ENCODE measurements around the gene ALKBH4.

Gene ALKBH4

GRCh38 chr7:102439963-102440795 lies 24.5 kb downstream of the ALKBH4 start:
- DNase-seq: no peak
- in situ Hi-C loops (cut with MboI; ENCODE audit: low pct_unique_long_range_greater_than_20kb, low sequenced_read_pairs): no loop called here

GRCh38 chr7:102436118-102436517 lies 28.5 kb downstream of the ALKBH4 start:
- DNase-seq: no peak
- in situ Hi-C loops (cut with MboI; ENCODE audit: low pct_unique_long_range_greater_than_20kb, low sequenced_read_pairs): no loop called here

GRCh38 chr7:102434039-102434486 lies 30.6 kb downstream of the ALKBH4 start:
- DNase-seq: no peak
- in situ Hi-C loops (cut with MboI; ENCODE audit: low pct_unique_long_range_greater_than_20kb, low sequenced_read_pairs): no loop called here

DNA sequence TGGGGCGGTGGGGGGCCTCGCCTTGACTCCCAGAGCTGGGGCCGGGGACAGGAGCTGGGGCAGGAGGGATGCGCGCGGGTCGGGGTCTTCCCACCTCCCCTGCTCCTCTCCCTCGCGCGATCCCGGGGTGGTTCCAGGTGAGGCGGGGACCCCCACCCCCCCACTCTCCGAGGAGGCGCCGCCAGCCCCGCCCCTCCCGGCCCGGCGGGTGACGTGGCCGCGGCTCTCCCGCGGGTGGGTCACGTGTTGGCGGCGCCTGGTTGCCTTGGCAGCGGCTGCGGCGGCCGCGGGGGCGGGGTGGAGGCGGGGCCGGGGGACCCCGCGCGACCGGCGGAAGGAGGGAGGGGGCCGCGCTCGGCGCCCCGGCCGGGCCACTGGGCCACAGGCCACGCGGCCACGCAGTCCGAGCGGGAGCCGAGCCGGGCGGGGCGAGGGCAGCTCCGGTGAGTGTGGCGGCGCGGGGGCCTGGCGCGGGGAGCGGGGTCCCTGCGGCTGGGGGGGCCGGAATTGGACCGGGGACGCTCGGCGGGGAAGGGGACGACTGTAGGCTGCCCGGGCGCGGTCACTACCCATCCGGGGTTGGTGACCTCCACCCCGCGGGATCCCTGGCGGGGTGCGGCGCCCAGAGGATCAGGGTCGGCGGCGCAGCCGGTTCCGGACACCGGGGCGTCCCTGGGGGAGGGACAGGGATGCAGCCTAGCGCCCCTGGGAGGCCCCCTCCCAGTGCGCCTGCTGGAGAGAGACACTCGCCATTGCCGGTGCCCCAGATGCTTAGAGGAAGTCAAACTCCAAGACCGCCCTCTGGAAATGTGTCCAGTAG lies 31.2 kb downstream of the ALKBH4 start, which contains the start of gene ORAI2:
TSS of gene ORAI2 (plus strand) at position 357 of the 820 bp plus-strand sequence. CDS start 5,382 bp downstream, outside the sequence.
- in situ Hi-C loops (cut with MboI; ENCODE audit: low pct_unique_long_range_greater_than_20kb, low sequenced_read_pairs): no loop called here
- DNase-seq: peak; percentile 51

GRCh38 chr7:102432442-102433218 lies 32.0 kb downstream of the ALKBH4 start:
- DNase-seq: no peak
- in situ Hi-C loops (cut with MboI; ENCODE audit: low pct_unique_long_range_greater_than_20kb, low sequenced_read_pairs): no loop called here

DNA sequence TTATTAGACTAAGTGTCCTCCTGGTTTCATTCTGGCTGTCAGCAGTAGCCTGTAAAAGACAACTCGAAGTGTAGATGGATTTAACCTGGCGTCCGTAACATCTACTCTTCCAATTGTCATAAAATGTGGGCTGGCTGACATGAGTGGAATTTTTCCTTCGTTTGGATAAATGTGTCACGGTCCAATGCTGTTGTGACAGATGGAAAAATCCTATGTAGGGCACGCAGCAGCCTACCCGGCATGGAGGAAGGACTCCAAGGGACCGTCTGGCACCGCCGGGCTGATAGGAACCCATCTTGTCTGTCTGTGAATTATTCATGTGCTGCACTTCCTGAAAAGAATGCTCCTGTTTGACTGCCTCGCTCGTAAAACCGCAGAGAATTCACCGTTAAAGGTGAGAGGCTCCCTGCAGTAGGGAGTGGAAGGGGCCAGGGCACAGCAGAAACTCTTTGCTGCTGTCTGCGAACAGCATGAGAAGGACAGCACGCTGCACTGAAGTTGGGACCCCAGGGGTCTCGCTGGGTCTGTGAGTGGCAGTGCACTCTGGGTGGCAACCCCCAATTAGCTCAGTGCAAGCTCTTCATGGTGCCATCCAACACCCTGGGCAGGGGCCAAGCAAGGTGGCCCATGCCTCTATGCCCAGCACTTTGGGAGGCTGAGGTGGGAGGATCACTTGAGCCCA lies 32.9 kb downstream of the ALKBH4 start:
- in situ Hi-C loops (cut with MboI; ENCODE audit: low pct_unique_long_range_greater_than_20kb, low sequenced_read_pairs): no loop called here
- peak; percentile 72 for DNase-seq

DNA sequence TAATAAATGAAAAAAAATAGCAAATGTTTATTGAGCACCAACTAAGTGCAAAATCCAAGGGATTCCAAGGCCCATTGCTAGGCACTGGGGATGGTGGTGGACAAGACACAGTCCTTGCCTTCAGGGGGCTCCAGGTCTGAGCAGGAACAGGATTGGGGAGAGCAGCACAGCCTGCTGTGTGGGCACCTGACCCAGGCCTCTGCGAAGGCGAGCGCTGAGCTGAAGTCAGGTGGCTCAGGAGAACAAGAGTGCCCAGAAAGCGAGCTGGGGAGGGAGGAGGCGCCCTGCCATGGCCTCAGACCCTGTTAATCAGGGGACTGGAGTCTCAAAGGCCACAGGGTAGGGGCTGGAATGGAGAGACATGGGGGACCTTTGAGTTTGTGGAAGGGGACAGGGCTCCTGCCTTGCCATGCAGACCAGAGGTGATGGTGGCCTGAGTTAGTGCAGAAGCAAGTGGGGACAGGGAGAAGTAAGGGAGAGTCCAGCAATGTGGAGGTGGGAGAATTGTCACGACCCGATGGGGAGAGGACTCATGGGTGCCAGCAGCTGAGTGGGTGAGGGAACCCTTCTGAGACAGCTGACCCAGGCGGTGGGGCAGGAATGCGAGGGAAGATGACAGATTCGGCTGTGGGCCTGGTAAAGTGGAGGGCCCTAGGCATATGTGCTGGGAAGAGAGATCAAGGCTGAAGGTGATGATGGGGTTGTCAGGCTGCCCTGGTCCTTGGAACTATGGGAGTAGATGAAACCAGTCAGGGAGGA lies 35.3 kb downstream of the ALKBH4 start:
- DNase-seq: no peak
- in situ Hi-C loops (cut with MboI; ENCODE audit: low pct_unique_long_range_greater_than_20kb, low sequenced_read_pairs): no loop called here

GRCh38 chr7:102427019-102427405 lies 37.7 kb downstream of the ALKBH4 start:
- no peak for DNase-seq
- in situ Hi-C loops (cut with MboI; ENCODE audit: low pct_unique_long_range_greater_than_20kb, low sequenced_read_pairs): no loop called here

DNA sequence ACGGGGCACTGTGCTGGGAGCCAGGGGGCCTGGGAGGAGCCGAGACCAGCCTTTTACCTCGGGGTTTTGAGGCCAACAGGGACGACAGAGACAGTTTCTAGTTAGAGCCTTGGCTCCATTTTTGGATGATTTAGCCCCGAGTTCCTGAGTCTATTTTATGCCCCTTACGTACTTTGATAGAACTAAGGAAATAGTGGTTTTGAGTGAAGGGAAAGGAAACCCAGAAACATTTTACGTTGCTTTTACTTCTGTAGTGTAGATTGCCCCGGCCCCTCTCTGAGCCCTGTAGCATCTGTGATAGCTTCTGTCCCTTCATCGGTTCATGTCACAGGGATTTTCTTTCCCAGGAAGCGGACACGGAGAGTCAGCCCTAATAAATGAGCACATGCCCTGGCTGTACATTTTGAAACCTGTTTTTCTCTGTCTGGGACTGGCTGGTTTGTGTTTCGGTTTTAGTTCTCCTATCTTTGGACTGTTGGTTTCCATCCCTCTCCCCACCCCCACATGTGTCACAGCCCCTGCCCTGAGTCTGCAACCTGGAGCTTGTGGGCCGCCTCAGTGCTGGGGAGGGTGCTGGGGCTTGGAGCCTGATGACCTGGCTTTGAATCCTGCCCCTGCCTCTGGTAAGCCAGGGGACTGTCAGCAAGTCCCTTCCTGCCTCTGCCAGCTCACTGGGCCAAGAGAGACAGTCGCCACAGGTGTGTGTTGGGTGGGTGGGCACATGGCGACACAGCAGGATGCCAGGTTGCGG lies 38.2 kb downstream of the ALKBH4 start:
- in situ Hi-C loops (cut with MboI; ENCODE audit: low pct_unique_long_range_greater_than_20kb, low sequenced_read_pairs): no loop called here
- DNase-seq: peak; percentile 28

DNA sequence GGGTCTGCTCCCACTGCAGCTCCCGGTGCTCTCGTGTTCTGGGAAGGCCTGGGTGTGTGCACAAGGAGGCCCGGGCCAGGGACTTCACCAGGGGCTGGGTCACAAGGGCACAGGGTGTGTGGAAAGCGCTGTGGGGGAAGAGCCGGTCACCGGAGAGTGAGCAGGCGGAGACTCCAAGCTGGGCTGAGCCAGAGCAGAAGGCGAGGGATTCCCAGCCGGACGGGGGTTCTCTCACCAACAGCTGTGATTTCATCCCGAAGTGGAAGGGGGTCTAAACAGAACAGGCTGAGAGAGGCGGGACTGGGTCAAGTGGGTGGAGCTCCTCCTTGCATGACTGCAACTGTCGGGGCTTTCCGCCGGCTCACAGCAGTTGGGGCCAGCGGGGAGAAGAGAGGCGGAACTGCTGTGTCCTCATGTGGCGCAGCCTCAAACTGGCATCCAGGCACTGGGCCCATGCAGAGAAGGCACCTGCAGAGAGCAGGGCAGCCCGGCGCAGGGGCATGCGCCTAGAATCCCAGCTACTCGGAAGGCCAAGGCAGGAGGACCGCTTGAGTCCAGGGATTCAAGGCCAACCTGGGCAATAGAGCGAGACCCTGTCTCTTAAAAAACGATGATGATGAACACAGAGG lies 38.9 kb downstream of the ALKBH4 start:
- DNase-seq: peak; percentile 45
- in situ Hi-C loops (cut with MboI; ENCODE audit: low pct_unique_long_range_greater_than_20kb, low sequenced_read_pairs): no loop called here

- in situ Hi-C loops (cut with MboI; ENCODE audit: low pct_unique_long_range_greater_than_20kb, low sequenced_read_pairs): no loop called here
- no peak for DNase-seq
Measured at GRCh38 chr7:102424787-102425218, 39.9 kb downstream of the ALKBH4 start.

- DNase-seq: no peak
Measured at GRCh38 chr7:102424129-102424551, 40.5 kb downstream of the ALKBH4 start.

DNA sequence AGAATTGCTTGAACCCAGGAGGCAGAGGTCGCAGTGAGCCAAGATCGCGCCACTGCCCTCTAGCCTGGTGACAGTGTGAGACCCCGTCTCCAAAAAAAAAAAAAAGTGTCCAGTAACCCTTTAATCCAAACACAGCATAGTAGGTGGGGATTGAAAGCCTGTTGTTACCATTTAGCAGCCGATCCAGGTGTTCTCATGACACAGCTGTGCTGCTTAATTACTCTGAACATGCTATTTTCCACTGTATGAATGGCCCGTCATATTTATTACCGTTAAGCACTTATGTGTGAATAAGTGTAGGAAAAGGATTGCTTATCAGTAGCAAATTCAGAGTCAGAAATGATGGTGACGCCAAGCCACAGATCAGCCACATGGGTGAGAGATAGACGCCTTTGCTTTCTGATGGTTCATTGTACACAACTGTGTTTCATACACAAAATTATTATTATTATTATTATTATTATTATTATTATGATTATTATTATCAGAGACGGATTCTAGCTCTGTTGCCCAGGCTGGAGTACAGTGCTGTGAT lies 42.9 kb downstream of the ALKBH4 start:
- in situ Hi-C loops (cut with MboI; ENCODE audit: low pct_unique_long_range_greater_than_20kb, low sequenced_read_pairs): no loop called here

More at GRCh38 chr7:102424129-102424551, 40.5 kb downstream of the ALKBH4 start:
- in situ Hi-C loops (cut with MboI; ENCODE audit: low pct_unique_long_range_greater_than_20kb, low sequenced_read_pairs): no loop called here

DNA sequence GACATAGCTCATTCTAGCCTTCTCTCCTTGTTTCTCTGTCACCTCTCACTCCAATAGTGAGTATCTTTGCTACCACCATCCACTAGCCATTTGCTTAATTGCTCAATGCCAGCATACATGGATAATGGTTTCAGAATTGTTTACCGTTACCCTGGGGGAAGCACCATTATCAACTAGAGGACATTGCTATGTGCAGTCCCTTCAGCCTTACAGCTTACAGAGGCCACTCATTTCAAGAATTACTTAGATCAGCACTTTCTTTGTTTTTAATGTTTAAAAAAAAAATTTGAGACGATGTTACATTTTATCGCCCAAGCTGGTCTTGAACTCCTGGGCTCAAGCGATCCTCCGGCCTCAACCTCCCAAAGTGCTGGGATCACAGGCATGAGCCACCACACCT lies 46.1 kb downstream of the ALKBH4 start:
- no peak for DNase-seq
- in situ Hi-C loops (cut with MboI; ENCODE audit: low pct_unique_long_range_greater_than_20kb, low sequenced_read_pairs): no loop called here

More for the DNA sequence above, 42.9 kb downstream of the ALKBH4 start:
- no peak for DNase-seq

DNA sequence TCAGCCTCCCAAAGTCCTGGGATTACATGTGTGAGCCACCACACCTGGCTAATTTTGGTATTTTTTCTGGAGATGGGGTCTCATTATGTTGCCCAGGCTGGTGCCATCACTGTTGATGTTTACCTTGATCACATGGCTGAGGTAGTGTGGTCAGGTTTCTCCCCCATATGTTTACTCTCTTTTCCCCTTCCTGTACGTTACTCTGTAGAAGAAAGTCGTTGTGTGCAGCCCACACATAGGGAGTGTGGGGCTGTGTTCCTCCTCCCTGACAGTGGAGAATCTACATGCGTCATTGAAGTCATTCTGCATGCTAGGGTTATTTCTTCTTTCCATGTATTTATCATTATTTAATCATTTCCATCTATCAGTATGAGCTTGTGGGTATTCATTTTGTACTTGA lies 47.6 kb downstream of the ALKBH4 start:
- DNase-seq: no peak
- in situ Hi-C loops (cut with MboI; ENCODE audit: low pct_unique_long_range_greater_than_20kb, low sequenced_read_pairs): no loop called here

DNA sequence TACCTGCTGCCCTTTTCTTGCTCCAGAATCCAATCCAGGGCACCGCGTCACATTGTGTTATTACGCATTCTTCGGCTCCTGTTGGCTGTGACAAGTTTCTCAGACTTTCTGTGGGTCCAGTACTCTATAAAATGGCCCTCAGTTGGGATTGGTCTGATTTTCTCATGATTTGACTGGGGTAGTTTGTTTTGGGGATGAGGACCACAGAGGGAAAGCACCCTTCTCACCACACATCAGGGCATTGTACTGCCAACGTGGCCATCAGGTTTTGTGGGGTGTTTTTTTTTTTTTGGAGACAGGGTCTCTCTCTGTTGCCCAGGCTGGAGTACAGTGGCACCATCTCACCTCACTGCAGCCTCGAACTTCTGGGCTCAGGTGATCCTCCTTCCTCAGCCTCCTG lies 48.3 kb downstream of the ALKBH4 start:
- no peak for DNase-seq
- in situ Hi-C loops (cut with MboI; ENCODE audit: low pct_unique_long_range_greater_than_20kb, low sequenced_read_pairs): no loop called here
